SK-N-SH (cell line): ENCODE measurements around the gene PYY. TPM values are rescaled to one million over a fixed set of nuclear protein-coding genes. Genes with fewer than 3 reads are reported as not detected.

Experiments used
- CTCF ChIA-PET: fragments of 300-600, 350-600 bp; formaldehyde crosslinking; extraction: SDS; loops from one replicate; lab custom pipeline; 2021; lab: Yijun Ruan, JAX
- POLR2A ChIA-PET: fragments of 350-600 bp; sonication (Branson Sonifier 250); formaldehyde crosslinking; extraction: SDS; loops from one replicate; lab custom pipeline; 2020; ENCODE audit warnings: antibody characterized with exemption, inconsistent platforms; lab: Yijun Ruan, JAX
- DNase-seq: peaks from one replicate; pipeline ENCODE4 v3.0.0; 2012
- H2AFZ ChIP-seq: fragments of 200-600 bp; sonication (generic); 2 replicates; pipeline ENCODE4 v1.8.1; 2016; ENCODE audit warnings: antibody characterized with exemption, mild to moderate bottlenecking, low read depth
- H3F3A ChIP-seq: fragments of 200-600 bp; sonication (generic); replicated peaks from 2 replicates; pipeline ENCODE3; 2016; ENCODE audit warnings: antibody characterized with exemption, mild to moderate bottlenecking; ENCODE audit not compliant: insufficient read depth
- H3K27ac ChIP-seq, 2 experiments: fragments of 200-500 bp in 1 of 2; fragments of 200-600 bp in 1 of 2; sonication (Bioruptor generic) in 1 of 2; sonication (generic), shearing (Covaris generic) in 1 of 2; 2 replicates each; pipeline versions ENCODE4 v1.5.1 to v1.6.1; 2014 to 2016; ENCODE audit warnings: low read depth in 2 of 2, inconsistent platforms in 1 of 2, low read length in 1 of 2, mild to moderate bottlenecking in 1 of 2, mixed read lengths in 1 of 2
- H3K27me3 ChIP-seq: fragments of 200-600 bp; sonication (generic), shearing (Covaris generic); 2 replicates; pipeline ENCODE4 v1.6.1; 2016; ENCODE audit warnings: mixed run types; ENCODE audit not compliant: insufficient read depth
- H3K36me3 ChIP-seq, 2 experiments: fragments of 200-500 bp in 1 of 2; fragments of 200-600 bp in 1 of 2; sonication (Bioruptor generic) in 1 of 2; sonication (generic) in 1 of 2; replicated peaks in 1 of 2; 2 replicates each; pipeline versions ENCODE3 to v1.5.1; 2014 to 2016; ENCODE audit warnings: low read length in 1 of 2, mild to moderate bottlenecking in 1 of 2; ENCODE audit not compliant: insufficient read depth in 2 of 2, control insufficient read depth in 1 of 2
- H3K4me1 ChIP-seq, 2 experiments: fragments of 200-500 bp in 1 of 2; fragments of 200-600 bp in 1 of 2; sonication (Bioruptor generic) in 1 of 2; sonication (generic), shearing (Covaris generic) in 1 of 2; 2 replicates each; pipeline versions ENCODE4 v1.5.1 to v1.6.1; 2014 to 2016; ENCODE audit warnings: low read depth in 1 of 2, low read length in 1 of 2, mixed run types in 1 of 2; ENCODE audit not compliant: insufficient read depth in 2 of 2, control insufficient read depth in 1 of 2
- H3K4me2 ChIP-seq: fragments of 200-600 bp; sonication (generic), shearing (Covaris generic); 2 replicates; pipeline ENCODE4 v1.6.1; 2017; ENCODE audit warnings: mixed run types
- H3K4me3 ChIP-seq, 2 experiments: fragments of 200-500 bp in 1 of 2; fragments of 200-600 bp in 1 of 2; sonication (Bioruptor generic) in 1 of 2; sonication (generic), shearing (Covaris generic) in 1 of 2; 2 replicates each; pipeline versions ENCODE4 v1.5.1 to v1.8.1; 2014 to 2016; ENCODE audit warnings: low read depth in 2 of 2, inconsistent platforms in 1 of 2, low read length in 1 of 2, mild to moderate bottlenecking in 1 of 2, mixed read lengths in 1 of 2, moderate library complexity in 1 of 2
- H3K79me2 ChIP-seq: fragments of 200-600 bp; sonication (generic); 2 replicates; pipeline ENCODE4 v1.8.1; 2017; ENCODE audit warnings: mild to moderate bottlenecking; ENCODE audit not compliant: insufficient read depth
- H3K9ac ChIP-seq: fragments of 200-600 bp; sonication (generic); 2 replicates; pipeline ENCODE4 v1.6.1; 2017; ENCODE audit warnings: mixed run types
- H3K9me2 ChIP-seq: fragments of 200-600 bp; sonication (generic); 2 replicates; pipeline ENCODE4 v1.6.1; 2017; ENCODE audit warnings: mixed run types
- H3K9me3 ChIP-seq: fragments of 200-600 bp; sonication (generic); 2 replicates; pipeline ENCODE4 v1.6.1; 2017; ENCODE audit warnings: mixed run types, mild to moderate bottlenecking, moderate library complexity
- H4K20me1 ChIP-seq: fragments of 200-600 bp; sonication (generic); 2 replicates; pipeline ENCODE4 v1.6.1; 2017; ENCODE audit warnings: mild to moderate bottlenecking, mixed run types; ENCODE audit not compliant: insufficient read depth
- ELF1 ChIP-seq: IDR thresholded peaks from 2 replicates; pipeline ENCODE4 v1.4.0; 2012
- EZH2phosphoT487 ChIP-seq: fragments of 200-600 bp; sonication (generic); IDR thresholded peaks from 2 replicates; pipeline ENCODE4 v1.6.1; 2017; ENCODE audit warnings: low read depth, mixed run types, mild to moderate bottlenecking, antibody characterized with exemption, moderate library complexity, borderline replicate concordance
- FOSL2 ChIP-seq: IDR thresholded peaks from 2 replicates; pipeline ENCODE4 v1.4.0; 2012; ENCODE audit warnings: low read depth, mild to moderate bottlenecking, moderate library complexity, borderline replicate concordance
- MEF2A ChIP-seq: IDR thresholded peaks from 2 replicates; pipeline ENCODE4 v1.4.0; 2012; ENCODE audit warnings: low read depth, borderline replicate concordance
- MXI1 ChIP-seq: IDR thresholded peaks from 2 replicates; pipeline ENCODE4 v1.6.1; 2012; ENCODE audit warnings: mild to moderate bottlenecking, low read depth, low read length, improper control_type of control experiment
- NFIC ChIP-seq: IDR thresholded peaks from 2 replicates; pipeline ENCODE4 v1.4.0; 2012; ENCODE audit warnings: borderline replicate concordance
- NRF1 ChIP-seq: IDR thresholded peaks from 2 replicates; pipeline ENCODE4 v1.6.1; 2012; ENCODE audit warnings: low read depth, mild to moderate bottlenecking, low read length
- POLR2AphosphoS5 ChIP-seq: IDR thresholded peaks from 2 replicates; pipeline ENCODE4 v1.6.1; 2012; ENCODE audit warnings: low read depth, low read length
- RAD21 ChIP-seq: IDR thresholded peaks from 2 replicates; pipeline ENCODE4 v1.6.1; 2012; ENCODE audit warnings: mild to moderate bottlenecking, low read length
- REST ChIP-seq: IDR thresholded peaks from 2 replicates; pipeline ENCODE4 v1.6.1; 2012; ENCODE audit warnings: mild to moderate bottlenecking, low read depth, low read length, moderate library complexity
- RXRA ChIP-seq: IDR thresholded peaks from 2 replicates; pipeline ENCODE4 v1.4.0; 2012; ENCODE audit warnings: low read depth, mild to moderate bottlenecking, borderline replicate concordance
- SIN3A ChIP-seq: IDR thresholded peaks from 2 replicates; pipeline ENCODE4 v1.6.1; 2012; ENCODE audit warnings: low read depth, mild to moderate bottlenecking, low read length, moderate library complexity, borderline replicate concordance
- SMC3 ChIP-seq: IDR thresholded peaks from 2 replicates; pipeline ENCODE4 v1.6.1; 2012; ENCODE audit warnings: low read depth, low read length, improper control_type of control experiment
- WGBS: methylation state at CpG from one replicate; pipeline ENCODE4 v1.1.6; 2017; ENCODE audit warnings: low lambda C conversion rate; 5-methylcytosine and 5-hydroxymethylcytosine counted together
- polyA plus RNA-seq, 3 experiments: library from polyadenylated mRNA; depleted of rRNA; stranded (reverse); fragments of >200 nt; gene quantifications; 2 replicates each; pipeline ENCODE4 v1.2.3, GENCODE V29; 2012
- TF ChIP-seq, protein P1 (sequence below): fragments of 150-350 bp; IDR thresholded peaks from 2 replicates; pipeline ENCODE4 v1.6.1; 2017; ENCODE audit warnings: antibody characterized with exemption, low read length, low read depth, borderline replicate concordance

Gene PYY
- polyA plus RNA-seq, 1 of the 3 experiments (the other 2 are of a cell fraction): 0.21 TPM

- TF ChIP-seq FOSL2: no peak
Observed at GRCh38 chr17:43932923-43933322, 20.8 kb downstream of the PYY start (continued).

DNA sequence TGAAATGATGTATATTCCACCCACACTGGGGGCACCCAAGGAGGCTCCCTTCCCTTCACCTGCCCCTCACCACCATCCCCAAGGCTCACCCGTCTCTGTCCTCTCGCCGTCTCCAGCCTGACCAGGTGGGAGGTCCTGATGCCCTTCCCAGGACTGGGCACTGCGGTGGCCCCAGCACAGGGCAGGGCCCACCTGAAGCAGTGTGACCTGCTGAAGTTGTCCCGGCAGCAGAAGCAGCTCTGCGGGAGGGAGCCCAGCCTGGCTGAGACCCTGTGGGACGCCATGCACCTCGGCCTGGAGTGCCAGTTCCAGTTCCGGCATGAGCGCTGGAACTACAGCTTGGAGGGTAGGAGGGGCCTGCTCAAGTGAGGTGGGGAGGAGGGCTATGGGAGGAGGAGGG lies 21.4 kb downstream of the PYY start:
- Histone ChIP-seq H3K27ac (no peak overlapping the region), H2AFZ (no peak overlapping the region), H3K4me3 (no peak overlapping the region), H3K36me3 (no peaks in the 10 kb centered on the region), H3K79me2 (no peaks in the 10 kb centered on the region), H3K9me2 (no peaks in the 10 kb centered on the region), H3K9ac (no peak overlapping the region), H3K9me3 (no peaks in the 10 kb centered on the region), H3K4me1 (no peaks in the 10 kb centered on the region), H4K20me1 (no peaks in the 10 kb centered on the region), H3F3A (no peaks in the 10 kb centered on the region), H3K27me3 (no peaks in the 10 kb centered on the region; the same call in 1 of the 2 replicates), H3K4me2 (no peak overlapping the region)
- ChIA-PET CTCF (interaction anchor here (1.0 to 1.7 kb wide), 2 partner anchors 12 to 54 kb away, joined by 3 to 5 read pairs; no protein-coding TSS in a partner anchor), POLR2A (no interaction called here)
- 80% methylated on average over 10 of the region's 10 CpGs for WGBS
- no peak for DNase-seq
- TF ChIP-seq REST (no peak), SIN3A (no peak), EZH2phosphoT487 (no peak), SMC3 (no peak), FOSL2 (no peak), POLR2AphosphoS5 (no peak), NRF1 (no peak), RXRA (no peak), NFIC (no peak), ELF1 (no peak)

DNA sequence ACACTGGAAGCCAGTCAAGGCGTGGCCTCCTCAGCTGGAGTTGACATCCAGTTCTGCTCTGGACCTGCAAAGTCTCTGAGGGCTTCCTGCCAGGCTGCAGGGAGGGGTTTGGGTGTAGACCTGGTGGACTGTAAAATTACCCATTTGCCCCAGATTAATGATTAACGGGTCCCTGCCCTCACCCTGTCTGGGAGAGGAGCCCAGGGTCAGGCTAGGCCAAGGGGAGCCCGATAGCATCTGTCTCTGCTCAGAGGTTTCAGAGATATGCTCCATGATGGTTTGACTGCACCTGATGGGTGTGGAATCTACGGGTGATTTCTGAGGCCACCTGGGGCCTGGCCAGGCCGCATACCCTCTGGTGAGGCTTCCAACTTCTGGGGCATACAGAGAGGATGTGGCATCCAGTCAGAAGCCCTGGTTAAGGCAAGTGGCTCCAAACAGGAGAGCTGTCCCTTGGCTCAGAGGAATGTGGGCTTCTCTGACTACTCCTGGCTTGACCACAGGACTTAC lies 22.6 kb downstream of the PYY start:
- H3K9me2 ChIP-seq: no peaks in the 10 kb centered on the region
- H3K9ac ChIP-seq: no peak overlapping the region
- no peak for DNase-seq
- H3K79me2 ChIP-seq: no peaks in the 10 kb centered on the region
- no peaks in the 10 kb centered on the region for H3K9me3 ChIP-seq
- 84% methylated on average over 4 of the region's 5 CpGs for WGBS
- H3K4me2 ChIP-seq: no peak overlapping the region
- no peaks in the 10 kb centered on the region for H3F3A ChIP-seq
- no peaks in the 10 kb centered on the region for H3K36me3 ChIP-seq
- H3K27ac ChIP-seq: no peak overlapping the region
- H3K4me3 ChIP-seq: no peak overlapping the region
- H3K27me3 ChIP-seq: no peaks in the 10 kb centered on the region; the same call in 1 of the 2 replicates
- CTCF ChIA-PET: interaction anchor here (1.0 kb wide), 1 partner anchor 50 kb away, joined by 3 read pairs; no protein-coding TSS in a partner anchor
- no peak overlapping the region for H2AFZ ChIP-seq
- H3K4me1 ChIP-seq: no peaks in the 10 kb centered on the region; a peak in 1 of 4 replicates
- no peaks in the 10 kb centered on the region for H4K20me1 ChIP-seq
- POLR2A ChIA-PET: no interaction called here
- TF ChIP-seq MXI1 (no peak), ELF1 (no peak), NFIC (no peak), MEF2A (no peak), SIN3A (no peak), RAD21 (no peak), FOSL2 (no peak), REST (no peak)
- TF ChIP-seq, protein P1, sequence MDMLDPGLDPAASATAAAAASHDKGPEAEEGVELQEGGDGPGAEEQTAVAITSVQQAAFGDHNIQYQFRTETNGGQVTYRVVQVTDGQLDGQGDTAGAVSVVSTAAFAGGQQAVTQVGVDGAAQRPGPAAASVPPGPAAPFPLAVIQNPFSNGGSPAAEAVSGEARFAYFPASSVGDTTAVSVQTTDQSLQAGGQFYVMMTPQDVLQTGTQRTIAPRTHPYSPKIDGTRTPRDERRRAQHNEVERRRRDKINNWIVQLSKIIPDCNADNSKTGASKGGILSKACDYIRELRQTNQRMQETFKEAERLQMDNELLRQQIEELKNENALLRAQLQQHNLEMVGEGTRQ: no peak
